Choroid plexus epithelial cell (primary cell): Measurements from ENCODE around the gene COL5A1.

Experiments used
- DNase-seq: peaks from one replicate; pipeline ENCODE4 v3.0.0-alpha.2; 2010; ENCODE audit warnings: low read depth
- H3K4me3 ChIP-seq: 2 replicates; pipeline ENCODE4 v1.5.1; 2011; ENCODE audit warnings: low read depth, mild to moderate bottlenecking, control low read depth, low read length, moderate library complexity
- CTCF ChIP-seq: conservative IDR thresholded peaks from 2 replicates; pipeline ENCODE4 v1.5.1; 2011; ENCODE audit warnings: low read depth, mild to moderate bottlenecking, control low read depth, inconsistent platforms, low read length, moderate library complexity

The COL5A1 gene

GRCh38 chr9:134885001-134885678 is 243.5 kb downstream of the COL5A1 start:
- no peak overlapping the region for H3K4me3 ChIP-seq
- no peak for TF ChIP-seq CTCF
- no peak for DNase-seq

GRCh38 chr9:134885679-134886412 is 244.2 kb downstream of the COL5A1 start:
- DNase-seq, result no peak
- no peak for TF ChIP-seq CTCF
- no peak overlapping the region for H3K4me3 ChIP-seq

- no peak for DNase-seq
- no peak for TF ChIP-seq CTCF
- H3K4me3 ChIP-seq, result no peak overlapping the region
Observed at GRCh38 chr9:134886413-134886913, 244.9 kb downstream of the COL5A1 start.

GRCh38 chr9:134887219-134887618 is 245.6 kb downstream of the COL5A1 start:
- no peak for DNase-seq
- no peak for TF ChIP-seq CTCF
- no peak overlapping the region for H3K4me3 ChIP-seq

- no peak for TF ChIP-seq CTCF
- no peak overlapping the region for H3K4me3 ChIP-seq
- DNase-seq, result no peak
Observed at GRCh38 chr9:134887686-134888602, 246.3 kb downstream of the COL5A1 start.

- no peak for DNase-seq
- H3K4me3 ChIP-seq, result no peak overlapping the region
- TF ChIP-seq CTCF, result no peak
Observed at GRCh38 chr9:134888603-134889190, 247.1 kb downstream of the COL5A1 start.
